ENCODE data around the gene KLK11.

KLK11 gene

GRCh38 chr19:51000981-51001380 is 25.4 kb downstream of the KLK11 start:
- Histone ChIP-seq H3K4me3 (ENCODE audit: low read length) (no peak overlapping the region), H3K79me2 (ENCODE audit: low read length) (no peaks in the 10 kb centered on the region), H3K9me2 (replicated peaks; ENCODE audit: insufficient read depth, low read length) (no peaks in the 10 kb centered on the region), H3K9ac (ENCODE audit: low read length) (no peak overlapping the region), H4K20me1 (ENCODE audit: insufficient read depth, low read length) (no peaks in the 10 kb centered on the region), H3K9me3 (replicated peaks; ENCODE audit: insufficient read depth, low read length) (no peaks in the 10 kb centered on the region; the same call in 1 of the 2 replicates), H3K4me2 (ENCODE audit: low read depth, low read length) (no peak overlapping the region), H3K27ac (ENCODE audit: low read length) (no peak overlapping the region), H3K4me1 (ENCODE audit: low read length) (no peaks in the 10 kb centered on the region), H3K36me3 (replicated peaks; ENCODE audit: insufficient read depth, low read length) (no peaks in the 10 kb centered on the region), H3K27me3 (replicated peaks; ENCODE audit: insufficient read depth, low read length) (peaks cover 6% of the 10 kb centered on the region; the same call in 1 of the 2 replicates), H2AFZ (ENCODE audit: low read length) (no peak overlapping the region), H3F3A (ENCODE audit: insufficient read depth, low read length) (no peaks in the 10 kb centered on the region)
- TF ChIP-seq EZH2 (optimal IDR thresholded peaks at IDR 0.05; ENCODE audit: low read depth, low read length) (no peak), CTCF (IDR thresholded peaks at IDR 0.05; ENCODE audit: low read length) (no peak), EZH2phosphoT487 (IDR thresholded peaks at IDR 0.05; ENCODE audit: low read length) (no peak)
- no peak for DNase-seq

- Histone ChIP-seq H3K4me1 (ENCODE audit: low read length) (no peaks in the 10 kb centered on the region), H4K20me1 (ENCODE audit: insufficient read depth, low read length) (no peaks in the 10 kb centered on the region), H3K79me2 (ENCODE audit: low read length) (no peaks in the 10 kb centered on the region), H2AFZ (ENCODE audit: low read length) (no peak overlapping the region), H3K9me3 (replicated peaks; ENCODE audit: insufficient read depth, low read length) (no peaks in the 10 kb centered on the region; the same call in 1 of the 2 replicates), H3K27me3 (replicated peaks; ENCODE audit: insufficient read depth, low read length) (peaks cover 6% of the 10 kb centered on the region; the same call in 1 of the 2 replicates), H3K4me3 (ENCODE audit: low read length) (no peak overlapping the region), H3K27ac (ENCODE audit: low read length) (no peak overlapping the region), H3K9me2 (replicated peaks; ENCODE audit: insufficient read depth, low read length) (no peaks in the 10 kb centered on the region), H3K9ac (ENCODE audit: low read length) (no peak overlapping the region), H3F3A (ENCODE audit: insufficient read depth, low read length) (no peaks in the 10 kb centered on the region), H3K4me2 (ENCODE audit: low read depth, low read length) (no peak overlapping the region), H3K36me3 (replicated peaks; ENCODE audit: insufficient read depth, low read length) (no peaks in the 10 kb centered on the region)
- DNase-seq: no peak
- TF ChIP-seq EZH2phosphoT487 (IDR thresholded peaks at IDR 0.05; ENCODE audit: low read length) (no peak), CTCF (IDR thresholded peaks at IDR 0.05; ENCODE audit: low read length) (no peak), EZH2 (optimal IDR thresholded peaks at IDR 0.05; ENCODE audit: low read depth, low read length) (no peak)
Observed at GRCh38 chr19:51000426-51000825, 26.0 kb downstream of the KLK11 start.

GRCh38 chr19:50998686-50999085 is 27.7 kb downstream of the KLK11 start:
- H3K4me3 ChIP-seq (ENCODE audit: low read length): no peak overlapping the region
- no peaks in the 10 kb centered on the region for H4K20me1 ChIP-seq (ENCODE audit: insufficient read depth, low read length)
- no peaks in the 10 kb centered on the region for H3K4me1 ChIP-seq (ENCODE audit: low read length)
- H2AFZ ChIP-seq (ENCODE audit: low read length): no peak overlapping the region
- DNase-seq: no peak
- no peak overlapping the region for H3K27ac ChIP-seq (ENCODE audit: low read length)
- no peak overlapping the region for H3K9ac ChIP-seq (ENCODE audit: low read length)
- H3K36me3 ChIP-seq (replicated peaks; ENCODE audit: insufficient read depth, low read length): no peaks in the 10 kb centered on the region
- H3K9me3 ChIP-seq (replicated peaks; ENCODE audit: insufficient read depth, low read length): no peaks in the 10 kb centered on the region; the same call in 1 of the 2 replicates
- no peak overlapping the region for H3K4me2 ChIP-seq (ENCODE audit: low read depth, low read length)
- no peak for TF ChIP-seq EZH2 (optimal IDR thresholded peaks at IDR 0.05; ENCODE audit: low read depth, low read length)
- no peak for TF ChIP-seq EZH2phosphoT487 (IDR thresholded peaks at IDR 0.05; ENCODE audit: low read length)
- TF ChIP-seq CTCF (IDR thresholded peaks at IDR 0.05; ENCODE audit: low read length): no peak
- no peaks in the 10 kb centered on the region for H3K9me2 ChIP-seq (replicated peaks; ENCODE audit: insufficient read depth, low read length)
- peaks cover 6% of the 10 kb centered on the region; the same call in 1 of the 2 replicates for H3K27me3 ChIP-seq (replicated peaks; ENCODE audit: insufficient read depth, low read length)
- H3F3A ChIP-seq (ENCODE audit: insufficient read depth, low read length): no peaks in the 10 kb centered on the region
- H3K79me2 ChIP-seq (ENCODE audit: low read length): no peaks in the 10 kb centered on the region

Data from MM.1S (cell line).